Measurements from ENCODE around the gene ST13. TPM values are rescaled to one million over a fixed set of nuclear protein-coding genes. Genes with fewer than 3 reads are reported as not detected.

The ST13 gene
- total and polyA plus RNA-seq, 2 of the 4 experiments (the other 2 are of a cell fraction), result 115 to 235 TPM

DNA sequence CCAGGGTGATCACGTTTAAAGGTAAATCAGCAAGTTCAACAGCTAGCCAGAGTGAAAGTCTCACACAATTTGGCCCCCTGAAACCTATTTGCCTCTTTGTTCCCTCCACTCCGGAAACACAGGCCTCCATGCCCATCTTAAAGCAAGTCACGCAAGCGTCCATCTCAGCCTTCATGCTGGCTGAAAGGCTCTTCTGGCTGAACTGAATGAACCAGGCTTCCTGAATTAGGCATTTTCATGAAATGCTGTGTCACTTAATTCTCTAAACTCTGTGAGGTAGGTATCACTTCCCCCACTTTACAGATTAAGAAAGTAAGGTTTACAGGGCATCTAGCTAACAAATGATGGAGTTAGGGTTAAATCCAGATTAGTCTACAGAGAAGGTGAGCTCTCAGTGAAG is 38.7 kb downstream of the ST13 start:
- Histone ChIP-seq H3K4ac (ENCODE audit: low read depth, low read length) (no peak overlapping the region), H3K56ac (ENCODE audit: extremely low read depth, insufficient read depth, low read length) (no peak overlapping the region), H4K8ac (ENCODE audit: low read depth in 2 of 2, low read length in 2 of 2) (no peak overlapping the region), H3K23ac (ENCODE audit: low read depth, low read length) (peak overlapping the region; percentile 69; the same call in 1 of the 2 replicates), H3K9me1 (ENCODE audit: insufficient read depth, low read length) (peaks cover 9% of the 10 kb centered on the region), H3K36me3 (ENCODE audit: control insufficient read depth, insufficient read depth, low read length) (no peaks in the 10 kb centered on the region), H3K9me3 (ENCODE audit: control insufficient read depth, insufficient read depth, low read length) (no peaks in the 10 kb centered on the region), H2BK15ac (ENCODE audit: low read depth, low read length) (no peak overlapping the region), H3K79me1 (ENCODE audit: low read depth in 1 of 2, low read length in 2 of 2) (peaks cover 39% of the 10 kb centered on the region in 2 experiments), H4K91ac (ENCODE audit: insufficient read depth, low read depth, low read length) (no peak overlapping the region), H3K27ac (ENCODE audit: insufficient read depth, low read length) (no peak overlapping the region), H3K4me3 (ENCODE audit: insufficient read depth, low read depth, low read length) (no peak overlapping the region), H3K27me3 (ENCODE audit: control insufficient read depth, insufficient read depth, low read length) (no peaks in the 10 kb centered on the region), H2BK120ac (ENCODE audit: low read depth, low read length) (no peak overlapping the region), H3K9ac (ENCODE audit: low read depth, low read length) (no peak overlapping the region), H3K4me2 (ENCODE audit: low read depth, low read length) (peak overlapping the region; percentile 97), H3K14ac (replicated peaks; ENCODE audit: low read depth, low read length) (no peak overlapping the region), H4K5ac (ENCODE audit: low read depth, low read length) (no peak overlapping the region), H2BK20ac (ENCODE audit: low read depth, low read length) (no peak overlapping the region), H4K20me1 (ENCODE audit: insufficient read depth, low read length) (no peaks in the 10 kb centered on the region; the same call in 1 of the 2 replicates), H3K4me1 (ENCODE audit: control insufficient read depth, insufficient read depth, low read length) (no peaks in the 10 kb centered on the region), H2AK5ac (ENCODE audit: low read depth, low read length) (no peak overlapping the region), H2AK9ac (replicated peaks; ENCODE audit: low read depth, low read length, poor library complexity) (no peak overlapping the region), H3K18ac (ENCODE audit: low read depth, low read length) (no peak overlapping the region), H2BK5ac (ENCODE audit: low read depth, low read length, poor library complexity, severe bottlenecking) (no peak overlapping the region), H2AFZ (replicated peaks; ENCODE audit: low read length, poor library complexity) (no peak overlapping the region)
- no peak for TF ChIP-seq ELK1 (IDR thresholded peaks at IDR 0.05; ENCODE audit: borderline replicate concordance, low read depth, low read length)
- TF ChIP-seq CHD1 (IDR thresholded peaks at IDR 0.05; ENCODE audit: low read depth, low read length), result no peak
- TF ChIP-seq, protein P1, sequence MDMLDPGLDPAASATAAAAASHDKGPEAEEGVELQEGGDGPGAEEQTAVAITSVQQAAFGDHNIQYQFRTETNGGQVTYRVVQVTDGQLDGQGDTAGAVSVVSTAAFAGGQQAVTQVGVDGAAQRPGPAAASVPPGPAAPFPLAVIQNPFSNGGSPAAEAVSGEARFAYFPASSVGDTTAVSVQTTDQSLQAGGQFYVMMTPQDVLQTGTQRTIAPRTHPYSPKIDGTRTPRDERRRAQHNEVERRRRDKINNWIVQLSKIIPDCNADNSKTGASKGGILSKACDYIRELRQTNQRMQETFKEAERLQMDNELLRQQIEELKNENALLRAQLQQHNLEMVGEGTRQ (IDR thresholded peaks at IDR 0.05; ENCODE audit: low read depth, low read length), result no peak
- TF ChIP-seq MXI1 (IDR thresholded peaks at IDR 0.05; ENCODE audit: borderline replicate concordance, low read depth, low read length), result no peak
- TF ChIP-seq RCOR1 (IDR thresholded peaks at IDR 0.05; ENCODE audit: insufficient replicate concordance, low read length), result no peak
- no peak for TF ChIP-seq CEBPB (IDR thresholded peaks at IDR 0.05; ENCODE audit: low read depth, low read length)
- no peak for TF ChIP-seq FOS (IDR thresholded peaks at IDR 0.05; ENCODE audit: low read depth, low read length)
- TF ChIP-seq SMC3 (IDR thresholded peaks at IDR 0.05; ENCODE audit: low read depth, low read length), result no peak
- no peak for TF ChIP-seq BHLHE40 (IDR thresholded peaks at IDR 0.05; ENCODE audit: low read depth, low read length)
- TF ChIP-seq RFX5 (IDR thresholded peaks at IDR 0.05; ENCODE audit: low read depth, low read length), result no peak
- TF ChIP-seq, protein P2, sequence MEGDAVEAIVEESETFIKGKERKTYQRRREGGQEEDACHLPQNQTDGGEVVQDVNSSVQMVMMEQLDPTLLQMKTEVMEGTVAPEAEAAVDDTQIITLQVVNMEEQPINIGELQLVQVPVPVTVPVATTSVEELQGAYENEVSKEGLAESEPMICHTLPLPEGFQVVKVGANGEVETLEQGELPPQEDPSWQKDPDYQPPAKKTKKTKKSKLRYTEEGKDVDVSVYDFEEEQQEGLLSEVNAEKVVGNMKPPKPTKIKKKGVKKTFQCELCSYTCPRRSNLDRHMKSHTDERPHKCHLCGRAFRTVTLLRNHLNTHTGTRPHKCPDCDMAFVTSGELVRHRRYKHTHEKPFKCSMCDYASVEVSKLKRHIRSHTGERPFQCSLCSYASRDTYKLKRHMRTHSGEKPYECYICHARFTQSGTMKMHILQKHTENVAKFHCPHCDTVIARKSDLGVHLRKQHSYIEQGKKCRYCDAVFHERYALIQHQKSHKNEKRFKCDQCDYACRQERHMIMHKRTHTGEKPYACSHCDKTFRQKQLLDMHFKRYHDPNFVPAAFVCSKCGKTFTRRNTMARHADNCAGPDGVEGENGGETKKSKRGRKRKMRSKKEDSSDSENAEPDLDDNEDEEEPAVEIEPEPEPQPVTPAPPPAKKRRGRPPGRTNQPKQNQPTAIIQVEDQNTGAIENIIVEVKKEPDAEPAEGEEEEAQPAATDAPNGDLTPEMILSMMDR (conservative IDR thresholded peaks at IDR 0.05; ENCODE audit: low read depth, low read length), result no peak
- no peak for TF ChIP-seq POLR2A (IDR thresholded peaks at IDR 0.05; ENCODE audit: low read depth, low read length)
- in situ Hi-C loops (cut with MboI; ENCODE audit: low sequenced_read_pairs) (no loop called here), dilution Hi-C loops (cut with HindIII; ENCODE audit: low sequenced_read_pairs, unreplicated experiment) (no loop called here), intact Hi-C loops (cut with micrococcal nuclease) (loop anchor here (2.0 kb wide), 1 partner anchor 135 kb away; no protein-coding TSS in a partner anchor)
- no peak for ATAC-seq (ENCODE audit: low read depth)
- POLR2A ChIA-PET (ENCODE audit: unreplicated experiment), result no interaction called here
- DNase-seq, result no peak
- CTCF ChIA-PET, result interaction anchor here (1.1 kb wide), 1 partner anchor 8 kb away, joined by 3 read pairs; no protein-coding TSS in a partner anchor
- BruUV-seq (replicated peaks), result no TSS peak
- WGBS, 2 experiments (ENCODE audit: extremely low coverage in 2 of 2, insufficient read length in 1 of 2), result 100% methylated on average over 2 of the region's 4 CpGs; no CpG with 5 or more reads in 1 of the 2 experiments
